HEK293 (cell line): Measurements from ENCODE around the gene GSTM5.

Experiments used
- KLF7 ChIP-seq: fragments of 450-650 bp; formaldehyde crosslinking; IDR thresholded peaks from 2 replicates; pipeline ENCODE4 v1.5.1; 2016; ENCODE audit warnings: missing biosample characterization, missing genetic modification characterization, borderline replicate concordance
- ZBTB7A ChIP-seq: fragments of 450-650 bp; formaldehyde crosslinking; IDR thresholded peaks from 2 replicates; pipeline ENCODE4 v1.5.1; 2016; ENCODE audit warnings: low read depth, missing biosample characterization, missing genetic modification characterization
- ZNF624 ChIP-seq: fragments of 450-650 bp; formaldehyde crosslinking; IDR thresholded peaks from 2 replicates; pipeline ENCODE4 v1.5.1; 2017; ENCODE audit warnings: missing biosample characterization, missing genetic modification characterization
- ZNF704 ChIP-seq: fragments of 450-650 bp; formaldehyde crosslinking; IDR thresholded peaks from 2 replicates; pipeline ENCODE4 v1.5.1; 2016; ENCODE audit warnings: missing biosample characterization, missing genetic modification characterization
- TF ChIP-seq, protein P1 (sequence below): fragments of 450-650 bp; formaldehyde crosslinking; IDR thresholded peaks from 2 replicates; pipeline ENCODE4 v1.5.1; 2016; ENCODE audit warnings: missing biosample characterization, missing genetic modification characterization

- TF ChIP-seq, protein P1, sequence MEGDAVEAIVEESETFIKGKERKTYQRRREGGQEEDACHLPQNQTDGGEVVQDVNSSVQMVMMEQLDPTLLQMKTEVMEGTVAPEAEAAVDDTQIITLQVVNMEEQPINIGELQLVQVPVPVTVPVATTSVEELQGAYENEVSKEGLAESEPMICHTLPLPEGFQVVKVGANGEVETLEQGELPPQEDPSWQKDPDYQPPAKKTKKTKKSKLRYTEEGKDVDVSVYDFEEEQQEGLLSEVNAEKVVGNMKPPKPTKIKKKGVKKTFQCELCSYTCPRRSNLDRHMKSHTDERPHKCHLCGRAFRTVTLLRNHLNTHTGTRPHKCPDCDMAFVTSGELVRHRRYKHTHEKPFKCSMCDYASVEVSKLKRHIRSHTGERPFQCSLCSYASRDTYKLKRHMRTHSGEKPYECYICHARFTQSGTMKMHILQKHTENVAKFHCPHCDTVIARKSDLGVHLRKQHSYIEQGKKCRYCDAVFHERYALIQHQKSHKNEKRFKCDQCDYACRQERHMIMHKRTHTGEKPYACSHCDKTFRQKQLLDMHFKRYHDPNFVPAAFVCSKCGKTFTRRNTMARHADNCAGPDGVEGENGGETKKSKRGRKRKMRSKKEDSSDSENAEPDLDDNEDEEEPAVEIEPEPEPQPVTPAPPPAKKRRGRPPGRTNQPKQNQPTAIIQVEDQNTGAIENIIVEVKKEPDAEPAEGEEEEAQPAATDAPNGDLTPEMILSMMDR, result no peak
- TF ChIP-seq KLF7 (tag by site-specific recombination), result no peak
- TF ChIP-seq ZNF704 (tag by site-specific recombination), result no peak
- TF ChIP-seq ZNF624 (tag by site-specific recombination), result no peak
- no peak for TF ChIP-seq ZBTB7A (tag by site-specific recombination)
Observed at GRCh38 chr1:109664671-109665070, 47.4 kb upstream of the GSTM5 start.
